Fibroblast of skin of left biceps (primary cell): Measurements from ENCODE around the gene TBX10.
"Not testable (repeated sequence)": the region's sequence is repeated elsewhere in the genome, so short reads cannot be mapped to it uniquely, and the experiment has no call there.

Experiments
- DNase-seq, 2 experiments: peaks; one replicate each; pipeline ENCODE4 v3.0.0-alpha.2; 2013; ENCODE audit warnings: low read depth in 2 of 2

Gene TBX10

GRCh38 chr11:67631411-67631810 lies 8.2 kb downstream of the TBX10 start:
- no peak for DNase-seq

- no peak for DNase-seq
Measured at GRCh38 chr11:67630943-67631331, 8.6 kb downstream of the TBX10 start.

GRCh38 chr11:67630228-67630942 lies 9.2 kb downstream of the TBX10 start:
- DNase-seq, result peak; percentile 88 to 91

DNA sequence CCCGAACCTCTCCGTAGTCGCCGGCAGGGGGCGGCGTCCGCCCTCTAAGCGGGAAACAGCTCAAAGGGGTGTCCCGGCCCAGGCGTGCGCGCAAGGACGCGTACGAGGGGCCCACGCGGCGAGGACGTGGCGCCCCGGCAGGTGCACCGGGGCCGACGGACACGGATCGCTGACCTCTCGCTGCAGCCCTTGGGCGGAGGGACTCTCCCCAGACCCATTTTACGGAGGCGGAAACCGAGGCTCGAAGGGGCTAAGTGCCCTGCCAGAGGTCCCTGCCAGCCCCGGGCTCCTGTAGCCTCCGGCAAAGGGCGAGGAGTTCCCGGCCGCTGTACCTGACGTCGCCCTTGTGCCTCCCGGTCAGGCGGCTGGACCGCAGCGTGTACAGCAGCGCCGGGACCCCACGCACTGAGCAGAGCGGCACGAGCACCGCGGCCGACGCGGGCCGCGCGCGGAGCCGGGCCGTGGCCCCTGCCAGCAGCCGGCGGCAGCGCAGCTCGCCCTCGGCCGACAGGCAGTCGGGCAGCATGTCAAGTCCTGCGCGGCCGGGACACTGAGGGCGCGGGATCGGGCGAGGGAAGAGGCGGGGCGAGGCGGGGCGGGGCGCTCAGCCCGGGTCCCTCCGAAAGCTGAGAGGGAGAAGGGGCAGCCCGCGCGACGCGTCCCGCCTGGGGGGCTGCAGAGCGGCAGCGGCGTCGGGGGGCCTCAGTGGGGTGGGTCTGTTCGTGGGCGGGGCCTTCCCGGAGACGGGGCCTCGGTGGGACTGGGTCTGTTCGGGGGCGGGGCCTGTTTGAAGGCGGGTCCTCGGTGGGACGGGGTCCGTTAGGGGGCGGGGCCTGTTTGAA lies 10.0 kb downstream of the TBX10 start, which contains the start of gene NUDT8:
Gene NUDT8 (minus strand): TSS at position 552 of the 842 bp plus-strand sequence. CDS start 26 bp downstream, at position 526.
- peak; percentile 24 to 26 for DNase-seq

DNA sequence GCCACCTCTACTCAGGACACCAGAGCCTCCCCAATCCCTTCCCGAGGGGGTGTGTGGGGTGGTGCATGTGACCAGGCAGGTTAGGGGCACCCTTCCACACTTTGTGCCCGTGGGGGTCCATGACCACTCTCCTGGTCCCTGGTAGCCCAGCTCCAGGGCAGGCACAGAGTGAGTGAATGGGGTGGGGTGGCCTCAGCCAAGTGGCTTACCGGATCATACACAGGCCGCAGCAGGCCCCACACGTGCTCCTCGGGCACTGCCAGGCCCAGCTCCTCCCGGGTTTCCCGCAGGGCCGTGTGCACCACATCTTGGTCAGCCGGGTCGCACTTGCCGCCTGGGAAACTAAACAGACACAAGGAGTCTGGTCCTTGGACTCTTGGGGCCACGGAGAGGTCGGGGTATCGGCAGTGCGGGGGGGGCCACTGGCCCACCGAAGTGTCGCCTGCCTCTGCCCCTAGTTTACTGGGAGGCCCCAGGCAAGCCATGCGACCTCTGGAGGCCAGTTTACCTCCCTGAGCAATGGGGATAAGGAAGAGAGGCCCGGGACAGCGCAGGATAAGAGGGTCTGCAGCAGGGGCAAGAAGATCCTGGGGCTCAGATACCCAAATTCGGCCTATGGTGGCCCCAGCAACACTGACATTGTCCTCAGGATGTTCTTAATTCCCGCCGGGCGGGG lies 10.7 kb downstream of the TBX10 start:
- DNase-seq, result no peak

- no peak for DNase-seq
Measured at GRCh38 chr11:67627812-67628624, 11.5 kb downstream of the TBX10 start.

- no peak for DNase-seq
Measured at GRCh38 chr11:67627441-67627811, 12.1 kb downstream of the TBX10 start.

DNA sequence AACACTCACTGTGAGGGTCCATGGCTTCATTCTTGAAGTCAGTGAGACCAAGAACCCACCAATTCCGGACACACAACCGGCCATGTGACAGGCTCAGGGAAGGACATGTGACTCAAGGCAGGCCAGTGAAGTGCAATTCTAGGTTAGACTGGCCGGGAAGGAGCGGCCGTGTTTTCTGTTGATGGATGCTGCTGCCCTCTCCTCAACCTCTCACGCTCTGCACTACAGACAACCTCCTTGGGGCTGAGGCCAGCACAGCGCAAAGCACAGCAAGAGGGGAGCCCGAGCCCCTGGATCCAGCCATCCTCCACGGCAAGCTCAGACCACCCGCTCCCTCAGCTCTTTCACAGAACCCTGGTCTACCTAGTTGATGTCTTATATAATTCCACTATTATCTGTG lies 12.6 kb downstream of the TBX10 start:
- no peak for DNase-seq

DNA sequence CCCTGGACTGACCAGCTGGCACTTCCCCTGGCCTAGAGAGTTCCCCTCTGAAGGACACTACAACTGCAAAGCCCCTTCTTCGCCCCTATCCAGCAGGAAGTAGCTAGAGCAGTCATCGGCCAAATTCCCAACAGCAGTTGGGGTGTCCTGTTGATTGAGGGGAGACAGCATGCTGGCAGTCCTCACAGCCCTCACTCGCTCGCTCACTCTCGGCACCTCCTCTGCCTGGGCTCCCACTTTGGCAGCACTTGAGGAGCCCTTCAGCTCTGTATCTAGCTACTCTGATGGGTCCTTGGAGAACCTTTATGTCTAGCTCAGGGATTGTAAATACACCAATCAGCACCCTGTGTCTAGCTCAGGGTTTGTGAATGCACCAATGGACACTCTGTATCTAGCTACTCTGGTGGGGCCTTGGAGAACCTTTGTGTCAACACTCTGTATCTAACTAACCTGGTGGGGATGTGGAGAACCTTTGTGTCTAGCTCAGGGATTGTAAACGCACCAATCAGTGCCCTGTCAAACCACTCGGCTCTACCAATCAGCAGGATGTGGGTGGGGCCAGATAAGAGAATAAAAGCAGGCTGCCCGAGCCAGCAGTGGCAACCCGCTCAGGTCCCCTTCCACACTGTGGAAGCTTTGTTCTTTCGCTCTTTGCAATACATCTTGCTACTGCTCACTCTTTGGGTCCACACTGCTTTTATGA lies 13.3 kb downstream of the TBX10 start:
- DNase-seq, result not testable (repeated sequence)

DNA sequence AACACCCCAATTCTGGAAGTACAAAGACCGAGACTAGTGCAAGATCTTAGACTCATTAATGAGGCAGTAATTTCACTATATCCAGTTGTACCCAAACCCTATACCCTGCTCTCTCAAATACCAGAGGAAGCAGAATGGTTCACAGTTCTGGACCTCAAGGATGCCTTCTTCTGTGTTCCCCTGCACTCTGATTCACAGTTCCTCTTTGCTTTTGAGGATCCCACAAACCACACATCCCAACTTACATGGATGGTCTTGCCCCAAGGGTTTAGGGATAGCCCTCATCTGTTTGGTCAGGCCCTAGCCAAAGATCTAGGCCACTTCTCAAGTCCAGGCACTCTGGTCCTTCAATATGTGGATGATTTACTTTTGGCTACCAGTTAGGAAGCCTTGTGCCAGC lies 15.8 kb downstream of the TBX10 start:
- DNase-seq, result not testable (repeated sequence)

DNA sequence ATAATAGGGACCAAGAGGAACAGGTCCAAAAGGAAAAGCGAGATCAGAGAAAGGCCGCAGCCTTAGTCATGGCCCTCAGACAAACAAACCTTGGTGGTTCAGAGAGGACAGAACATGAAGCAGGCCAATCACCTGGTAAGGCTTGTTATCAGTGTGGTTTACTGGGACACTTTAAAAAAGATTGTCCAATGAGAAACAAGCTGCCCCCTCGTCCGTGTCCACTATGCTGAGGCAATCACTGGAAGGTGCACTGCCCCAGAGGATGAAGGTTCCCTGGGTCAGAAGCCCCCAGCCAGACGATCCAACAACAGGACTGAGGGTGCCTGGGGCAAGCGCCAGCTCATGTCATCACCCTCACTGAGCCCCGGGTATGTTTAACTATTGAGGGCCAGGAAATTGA lies 16.7 kb downstream of the TBX10 start:
- not testable (repeated sequence) for DNase-seq

DNA sequence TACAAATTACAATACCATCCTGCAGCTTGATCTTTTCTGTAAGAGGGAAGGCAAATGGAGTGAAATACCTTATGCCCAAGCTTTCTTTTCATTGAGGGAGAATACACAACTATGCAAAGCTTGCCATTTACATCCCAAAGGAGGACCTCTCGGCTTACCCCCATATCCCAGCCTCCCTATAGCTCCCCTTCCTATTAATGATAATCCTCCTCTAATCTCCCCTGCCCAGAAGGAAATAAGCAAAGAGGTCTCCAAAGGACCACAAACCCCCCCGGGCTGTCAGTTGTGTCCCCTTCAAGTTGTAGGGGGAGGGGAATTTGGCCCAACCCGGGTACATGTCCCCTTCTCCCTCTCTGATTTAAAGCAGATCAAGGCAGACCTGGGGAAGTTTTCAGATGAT lies 17.6 kb downstream of the TBX10 start:
- not testable (repeated sequence) for DNase-seq

GRCh38 chr11:67620621-67621020 lies 18.9 kb downstream of the TBX10 start:
- not testable (repeated sequence) for DNase-seq

GRCh38 chr11:67619683-67620618 lies 19.6 kb downstream of the TBX10 start:
- DNase-seq, result not testable (repeated sequence)

DNA sequence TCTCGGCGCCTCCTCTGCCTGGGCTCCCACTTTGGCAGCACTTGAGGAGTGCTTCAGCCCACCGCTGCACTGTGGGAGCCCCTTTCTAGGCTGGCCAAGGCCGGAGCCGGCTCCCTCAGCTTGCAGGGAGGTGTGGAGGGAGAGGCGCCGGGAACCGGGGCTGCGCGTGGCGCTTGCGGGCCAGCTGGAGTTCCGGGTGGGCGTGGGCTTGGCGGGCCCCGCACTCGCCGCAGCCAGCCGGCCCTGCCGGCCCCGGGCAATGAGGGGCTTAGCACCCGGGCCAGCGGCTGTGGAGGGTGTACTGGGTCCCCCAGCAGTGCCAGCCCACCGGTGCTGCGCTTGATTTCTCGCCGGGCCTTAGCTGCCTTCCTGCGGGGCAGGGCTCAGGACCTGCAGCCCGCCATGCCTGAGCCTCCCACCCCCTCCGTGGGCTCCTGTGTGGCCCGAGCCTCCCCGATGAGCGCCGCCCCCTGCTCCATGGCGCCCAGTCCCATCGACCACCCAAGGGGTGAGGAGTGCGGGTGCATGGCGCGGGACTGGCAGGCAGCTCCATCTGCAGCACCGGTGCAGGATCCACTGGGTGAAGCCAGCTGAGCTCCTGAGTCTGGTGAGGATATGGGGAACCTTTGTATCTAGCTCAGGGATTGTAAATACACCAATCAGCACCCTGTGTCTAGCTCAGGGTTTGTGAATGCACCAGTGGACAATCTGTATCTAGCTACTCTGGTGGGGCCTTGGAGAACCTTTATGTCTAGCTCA lies 20.5 kb downstream of the TBX10 start:
- DNase-seq, result not testable (repeated sequence)

DNA sequence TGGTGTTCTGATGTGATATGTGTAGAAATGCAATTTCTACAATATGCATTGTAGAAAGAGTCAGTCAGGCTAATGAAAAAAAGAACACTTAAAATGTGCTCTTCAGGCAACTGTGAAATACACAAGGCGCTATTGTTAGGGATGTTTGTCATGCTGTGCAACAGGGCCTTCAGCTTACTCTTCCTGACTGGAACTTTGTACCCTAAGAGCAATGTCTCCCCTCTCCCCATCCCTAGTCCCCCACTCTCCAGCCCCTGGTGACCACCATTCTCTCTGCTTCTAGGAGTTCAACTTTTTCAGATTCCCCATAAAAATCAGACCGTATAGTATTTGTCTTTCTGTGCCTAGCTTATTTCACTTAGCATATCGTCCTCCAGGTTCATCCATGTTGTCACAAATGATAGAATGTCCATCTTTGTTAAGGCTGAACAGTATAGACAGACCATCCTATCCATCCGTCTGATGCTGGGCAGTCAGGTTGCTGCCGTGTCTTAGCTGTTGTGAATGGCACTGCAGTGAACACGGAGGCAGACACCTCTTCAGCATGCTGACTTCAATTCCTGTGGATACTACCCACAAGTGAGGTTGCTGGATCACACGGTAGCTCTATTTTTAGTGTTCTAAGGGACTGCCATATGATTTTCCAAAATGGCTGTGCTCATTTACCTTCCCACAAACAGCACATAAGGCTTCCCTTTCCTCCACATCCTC lies 22.2 kb downstream of the TBX10 start:
- DNase-seq, result no peak

DNA sequence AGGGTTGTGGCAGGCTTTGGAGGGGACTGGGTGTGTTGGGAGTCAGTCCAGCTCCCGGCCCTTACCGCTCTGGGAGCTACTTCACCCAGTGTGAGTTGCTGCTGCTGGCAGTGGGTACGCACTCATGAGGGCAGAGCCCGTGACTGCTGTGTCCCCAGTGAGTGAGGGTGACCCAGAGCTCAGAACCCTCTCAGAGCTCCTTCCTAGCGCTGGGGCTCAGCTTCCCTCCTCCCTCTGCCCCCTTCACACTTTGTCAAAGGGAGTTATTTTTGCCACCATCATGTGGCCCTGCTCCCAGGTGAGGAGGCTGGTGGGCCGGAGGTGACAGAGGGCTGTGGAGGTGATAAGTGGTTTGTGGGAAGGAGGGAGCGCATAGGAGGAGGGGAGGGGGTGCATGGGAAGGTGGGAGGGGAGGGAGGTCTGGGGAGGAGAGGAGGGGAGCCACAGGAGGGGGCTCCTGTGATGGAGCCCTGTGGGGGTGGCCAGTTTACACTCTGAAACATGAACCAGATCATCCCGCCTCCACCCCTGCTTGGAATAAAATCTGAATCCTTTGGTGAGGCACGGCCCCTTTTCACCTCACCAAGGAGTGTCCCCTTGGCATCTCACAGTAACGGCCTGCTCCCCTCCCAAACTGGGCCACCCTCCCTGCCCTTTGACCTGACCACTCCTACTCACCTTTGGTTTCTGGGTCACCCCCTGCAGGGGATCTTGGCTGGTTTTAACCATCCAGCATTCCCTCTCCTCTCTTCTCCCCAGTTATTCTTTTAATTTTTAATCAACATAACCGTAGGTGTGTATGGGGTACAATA lies 22.9 kb downstream of the TBX10 start:
- DNase-seq, result no peak
